GM23338 (cell line): ENCODE measurements around the gene WBP1. TPM values are rescaled to one million over a fixed set of nuclear protein-coding genes. Genes with fewer than 3 reads are reported as not detected.

Experiments used
- ATAC-seq: fragments of 200-7000 bp; cut with Tn5 transposase; 3 replicates; pipeline ENCODE4 v1.9.1; 2020
- DNase-seq: peaks from one replicate; pipeline ENCODE4 v3.0.0-alpha.2; 2015; ENCODE audit warnings: low spot score
- H2AFZ ChIP-seq: fragments of 200-600 bp; sonication (generic); 2 replicates; pipeline ENCODE4 v1.8.0; 2016; ENCODE audit warnings: antibody characterized with exemption, mild to moderate bottlenecking, moderate library complexity
- H3F3A ChIP-seq: fragments of 200-600 bp; sonication (generic); replicated peaks from 2 replicates; pipeline ENCODE4 v1.8.0; 2017; ENCODE audit warnings: antibody characterized with exemption, mixed run types, low read depth
- H3K27ac ChIP-seq: fragments of 200-600 bp; sonication (generic); 2 replicates; pipeline ENCODE4 v1.6.1; 2016; ENCODE audit warnings: low read depth
- H3K27me3 ChIP-seq: fragments of 200-600 bp; sonication (generic); 2 replicates; pipeline ENCODE4 v1.8.0; 2016; ENCODE audit warnings: mild to moderate bottlenecking, mixed run types, moderate library complexity; ENCODE audit not compliant: insufficient read depth
- H3K36me3 ChIP-seq: fragments of 200-600 bp; sonication (generic); 2 replicates; pipeline ENCODE4 v1.8.0; 2016; ENCODE audit warnings: mild to moderate bottlenecking; ENCODE audit not compliant: insufficient read depth
- H3K4me1 ChIP-seq: fragments of 200-600 bp; sonication (generic); 2 replicates; pipeline ENCODE4 v1.8.0; 2016; ENCODE audit warnings: mild to moderate bottlenecking, moderate library complexity; ENCODE audit not compliant: insufficient read depth
- H3K4me2 ChIP-seq: fragments of 200-600 bp; sonication (generic); 2 replicates; pipeline ENCODE4 v1.7.1; 2017; ENCODE audit warnings: mixed run types
- H3K4me3 ChIP-seq: fragments of 200-600 bp; sonication (generic); 2 replicates; pipeline ENCODE4 v1.6.1; 2016; ENCODE audit warnings: mixed run types
- H3K79me2 ChIP-seq: fragments of 200-600 bp; sonication (generic); replicated peaks from 2 replicates; pipeline ENCODE4 v1.8.0; 2017; ENCODE audit warnings: mild to moderate bottlenecking; ENCODE audit not compliant: insufficient read depth
- H3K9me2 ChIP-seq: fragments of 200-600 bp; sonication (generic); 2 replicates; pipeline ENCODE4 v1.8.0; 2017; ENCODE audit not compliant: insufficient read depth
- H4K20me1 ChIP-seq: fragments of 200-600 bp; sonication (generic); replicated peaks from 2 replicates; pipeline ENCODE4 v1.8.0; 2017; ENCODE audit warnings: mild to moderate bottlenecking; ENCODE audit not compliant: insufficient read depth
- H3K27ac Mint-ChIP-seq: 2 replicates; pipeline ENCODE4 v1.8.0; 2020; ENCODE audit warnings: inconsistent platforms, mild to moderate bottlenecking, moderate library complexity, mixed read lengths
- H3K27me3 Mint-ChIP-seq: 3 replicates; pipeline ENCODE4 v1.8.0; 2022; ENCODE audit warnings: low read depth, mild to moderate bottlenecking, moderate library complexity, mixed read lengths, inconsistent platforms; ENCODE audit not compliant: insufficient read depth, poor library complexity
- H3K36me3 Mint-ChIP-seq: 3 replicates; pipeline ENCODE4 v1.8.0; 2021; ENCODE audit warnings: low read depth, mild to moderate bottlenecking, inconsistent platforms, moderate library complexity, mixed read lengths
- H3K4me1 Mint-ChIP-seq: 3 replicates; pipeline ENCODE4 v1.8.0; 2020; ENCODE audit warnings: mild to moderate bottlenecking, inconsistent platforms, mixed read lengths
- H3K4me3 Mint-ChIP-seq: 3 replicates; pipeline ENCODE4 v1.8.0; 2021; ENCODE audit warnings: moderate library complexity, mild to moderate bottlenecking, inconsistent platforms, mixed read lengths
- H3K9me3 Mint-ChIP-seq: 3 replicates; pipeline ENCODE4 v1.8.0; 2020; ENCODE audit warnings: moderate library complexity, mild to moderate bottlenecking, inconsistent platforms, mixed read lengths
- CREB1 ChIP-seq: fragments of 250-450 bp; sonication (Bioruptor Pico); IDR thresholded peaks from 2 replicates; pipeline ENCODE4 v1.5.0; 2020; ENCODE audit warnings: low read depth, mild to moderate bottlenecking, moderate library complexity
- EZH2 ChIP-seq: fragments of 200-600 bp; sonication (generic); IDR thresholded peaks from one replicate; pipeline ENCODE4 v1.8.0; 2017; ENCODE audit warnings: antibody characterized with exemption, mild to moderate bottlenecking, low read depth; ENCODE audit not compliant: unreplicated experiment
- EZH2phosphoT487 ChIP-seq: fragments of 200-600 bp; sonication (generic); IDR thresholded peaks from one replicate; pipeline ENCODE4 v1.8.1; 2018; ENCODE audit warnings: antibody characterized with exemption; ENCODE audit not compliant: unreplicated experiment
- NANOG ChIP-seq: IDR thresholded peaks from 2 replicates; pipeline ENCODE4 v1.6.1; 2016; ENCODE audit warnings: antibody characterized with exemption, borderline replicate concordance
- POLR2AphosphoS5 ChIP-seq: IDR thresholded peaks from 2 replicates; pipeline ENCODE4 v1.6.1; 2016; ENCODE audit warnings: antibody characterized with exemption, low read depth
- STAT1 ChIP-seq: IDR thresholded peaks from one replicate; pipeline ENCODE4 v1.6.1; 2016; ENCODE audit warnings: antibody characterized with exemption; ENCODE audit not compliant: unreplicated experiment
- ZNF114 ChIP-seq: fragments of 250-450 bp; sonication (Bioruptor Pico); IDR thresholded peaks from 2 replicates; pipeline ENCODE4 v1.5.0; 2020; ENCODE audit warnings: mild to moderate bottlenecking, moderate library complexity
- ZNF331 ChIP-seq: fragments of 250-450 bp; sonication (Bioruptor Pico); IDR thresholded peaks from 2 replicates; pipeline ENCODE4 v1.5.0; 2020; ENCODE audit warnings: low read depth, mild to moderate bottlenecking, moderate library complexity
- polyA plus RNA-seq: library from polyadenylated mRNA; unstranded; fragments of >200 nt; fragmentation: Nextera tagmentation; extraction: Ambion mirVana; gene quantifications from 2 replicates; pipeline ENCODE4 v1.2.1, GENCODE V29; 2016
- total RNA-seq: library from RNA; depleted of rRNA; stranded (reverse); fragments of >200 nt; shearing (Covaris generic); gene quantifications from 2 replicates; pipeline ENCODE4 v1.2.3, GENCODE V29; 2014
- TF ChIP-seq, protein P1 (sequence below), 2 experiments: fragments of 200-600 bp in 1 of 2; sonication (generic) in 1 of 2; conservative IDR thresholded peaks; 2 replicates each; pipeline versions ENCODE4 v1.5.1 to v1.6.1; 2016 to 2017; ENCODE audit warnings: antibody characterized with exemption in 2 of 2, low read depth in 2 of 2, mild to moderate bottlenecking in 2 of 2, moderate library complexity in 1 of 2
- TF ChIP-seq, protein P2 (sequence below): fragments of 250-450 bp; sonication (Bioruptor Pico); IDR thresholded peaks from 2 replicates; pipeline ENCODE4 v1.5.0; 2020; ENCODE audit warnings: mild to moderate bottlenecking, moderate library complexity
- TF ChIP-seq, protein P3 (sequence below): IDR thresholded peaks from one replicate; pipeline ENCODE4 v1.6.1; 2018; ENCODE audit warnings: antibody characterized with exemption; ENCODE audit not compliant: unreplicated experiment
- TF ChIP-seq, protein P4 (sequence below): IDR thresholded peaks from 2 replicates; pipeline ENCODE4 v1.6.1; 2016; ENCODE audit warnings: antibody characterized with exemption

The WBP1 gene
- total and polyA plus RNA-seq, 2 experiments from 2014 or later, result 53.0 to 64.4 TPM

DNA sequence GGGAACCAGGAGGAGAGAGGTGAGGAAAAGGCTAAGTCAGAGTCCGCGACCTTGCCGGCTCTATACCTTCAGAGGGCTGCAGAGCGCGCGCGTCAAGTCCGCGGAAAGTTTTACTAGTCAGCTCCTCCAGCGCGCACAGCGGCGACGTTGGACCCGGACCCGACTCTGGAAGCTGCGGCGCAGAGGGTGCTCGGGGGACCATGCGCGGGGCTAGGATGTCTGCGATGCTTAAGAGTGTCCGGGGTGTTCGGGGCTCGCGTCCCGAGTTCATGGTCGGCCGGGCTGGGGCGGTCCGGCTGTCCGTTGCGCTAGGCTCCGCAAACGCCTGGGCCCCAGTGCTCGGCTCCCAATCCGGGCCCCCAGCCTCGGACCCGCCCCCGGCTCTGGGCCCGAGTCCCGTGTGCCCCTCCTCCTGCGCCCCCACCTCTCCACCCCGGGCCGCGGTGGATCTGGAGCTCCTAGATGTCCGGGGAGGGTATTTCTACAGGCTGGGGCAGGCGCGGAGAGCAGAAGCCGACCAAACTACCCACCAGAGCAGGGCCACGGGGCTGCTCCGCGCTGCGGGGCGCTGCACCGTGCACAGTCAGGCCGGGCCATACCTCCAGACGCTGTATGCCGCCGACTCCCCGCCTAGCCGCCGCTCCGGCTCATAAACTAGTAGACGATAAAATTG lies 41.2 kb downstream of the WBP1 start, which contains the start of gene LBX2:
Gene LBX2 (minus strand): TSS at position 337 of the 673 bp plus-strand sequence. CDS start 66 bp downstream, at position 271.
- peak within 1 kb of the TSS; percentile 69 for H3K4me3 ChIP-seq
- H3K9me2 ChIP-seq, result no peaks in the 10 kb centered on the region
- no peak within 1 kb of the TSS for H3K27ac ChIP-seq
- peaks cover 9% of the 10 kb centered on the region; the same call in 1 of the 2 replicates for H4K20me1 ChIP-seq
- H3K9me3 Mint-ChIP-seq, result no peaks in the 10 kb centered on the region
- H3K27me3 Mint-ChIP-seq, result peaks cover 93% of the 10 kb centered on the region
- ATAC-seq, result peak; percentile 7
- H3K36me3 Mint-ChIP-seq, result peaks cover 5% of the 10 kb centered on the region
- H3K4me1 Mint-ChIP-seq, result peaks cover 50% of the 10 kb centered on the region
- no peaks in the 10 kb centered on the region for H3K79me2 ChIP-seq
- TF ChIP-seq EZH2 (peak; percentile 62), EZH2phosphoT487 (peak; percentile 47), POLR2AphosphoS5 (no peak), STAT1 (no peak), CREB1 (CRISPR knock-in tag) (no peak), ZNF331 (CRISPR knock-in tag) (no peak), ZNF114 (CRISPR knock-in tag) (no peak), NANOG (no peak)
- TF ChIP-seq, protein P1, sequence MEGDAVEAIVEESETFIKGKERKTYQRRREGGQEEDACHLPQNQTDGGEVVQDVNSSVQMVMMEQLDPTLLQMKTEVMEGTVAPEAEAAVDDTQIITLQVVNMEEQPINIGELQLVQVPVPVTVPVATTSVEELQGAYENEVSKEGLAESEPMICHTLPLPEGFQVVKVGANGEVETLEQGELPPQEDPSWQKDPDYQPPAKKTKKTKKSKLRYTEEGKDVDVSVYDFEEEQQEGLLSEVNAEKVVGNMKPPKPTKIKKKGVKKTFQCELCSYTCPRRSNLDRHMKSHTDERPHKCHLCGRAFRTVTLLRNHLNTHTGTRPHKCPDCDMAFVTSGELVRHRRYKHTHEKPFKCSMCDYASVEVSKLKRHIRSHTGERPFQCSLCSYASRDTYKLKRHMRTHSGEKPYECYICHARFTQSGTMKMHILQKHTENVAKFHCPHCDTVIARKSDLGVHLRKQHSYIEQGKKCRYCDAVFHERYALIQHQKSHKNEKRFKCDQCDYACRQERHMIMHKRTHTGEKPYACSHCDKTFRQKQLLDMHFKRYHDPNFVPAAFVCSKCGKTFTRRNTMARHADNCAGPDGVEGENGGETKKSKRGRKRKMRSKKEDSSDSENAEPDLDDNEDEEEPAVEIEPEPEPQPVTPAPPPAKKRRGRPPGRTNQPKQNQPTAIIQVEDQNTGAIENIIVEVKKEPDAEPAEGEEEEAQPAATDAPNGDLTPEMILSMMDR (conservative IDR thresholded peaks at IDR 0.05; ENCODE audit: low read depth in 2 of 2), result no peak
- TF ChIP-seq, protein P2, sequence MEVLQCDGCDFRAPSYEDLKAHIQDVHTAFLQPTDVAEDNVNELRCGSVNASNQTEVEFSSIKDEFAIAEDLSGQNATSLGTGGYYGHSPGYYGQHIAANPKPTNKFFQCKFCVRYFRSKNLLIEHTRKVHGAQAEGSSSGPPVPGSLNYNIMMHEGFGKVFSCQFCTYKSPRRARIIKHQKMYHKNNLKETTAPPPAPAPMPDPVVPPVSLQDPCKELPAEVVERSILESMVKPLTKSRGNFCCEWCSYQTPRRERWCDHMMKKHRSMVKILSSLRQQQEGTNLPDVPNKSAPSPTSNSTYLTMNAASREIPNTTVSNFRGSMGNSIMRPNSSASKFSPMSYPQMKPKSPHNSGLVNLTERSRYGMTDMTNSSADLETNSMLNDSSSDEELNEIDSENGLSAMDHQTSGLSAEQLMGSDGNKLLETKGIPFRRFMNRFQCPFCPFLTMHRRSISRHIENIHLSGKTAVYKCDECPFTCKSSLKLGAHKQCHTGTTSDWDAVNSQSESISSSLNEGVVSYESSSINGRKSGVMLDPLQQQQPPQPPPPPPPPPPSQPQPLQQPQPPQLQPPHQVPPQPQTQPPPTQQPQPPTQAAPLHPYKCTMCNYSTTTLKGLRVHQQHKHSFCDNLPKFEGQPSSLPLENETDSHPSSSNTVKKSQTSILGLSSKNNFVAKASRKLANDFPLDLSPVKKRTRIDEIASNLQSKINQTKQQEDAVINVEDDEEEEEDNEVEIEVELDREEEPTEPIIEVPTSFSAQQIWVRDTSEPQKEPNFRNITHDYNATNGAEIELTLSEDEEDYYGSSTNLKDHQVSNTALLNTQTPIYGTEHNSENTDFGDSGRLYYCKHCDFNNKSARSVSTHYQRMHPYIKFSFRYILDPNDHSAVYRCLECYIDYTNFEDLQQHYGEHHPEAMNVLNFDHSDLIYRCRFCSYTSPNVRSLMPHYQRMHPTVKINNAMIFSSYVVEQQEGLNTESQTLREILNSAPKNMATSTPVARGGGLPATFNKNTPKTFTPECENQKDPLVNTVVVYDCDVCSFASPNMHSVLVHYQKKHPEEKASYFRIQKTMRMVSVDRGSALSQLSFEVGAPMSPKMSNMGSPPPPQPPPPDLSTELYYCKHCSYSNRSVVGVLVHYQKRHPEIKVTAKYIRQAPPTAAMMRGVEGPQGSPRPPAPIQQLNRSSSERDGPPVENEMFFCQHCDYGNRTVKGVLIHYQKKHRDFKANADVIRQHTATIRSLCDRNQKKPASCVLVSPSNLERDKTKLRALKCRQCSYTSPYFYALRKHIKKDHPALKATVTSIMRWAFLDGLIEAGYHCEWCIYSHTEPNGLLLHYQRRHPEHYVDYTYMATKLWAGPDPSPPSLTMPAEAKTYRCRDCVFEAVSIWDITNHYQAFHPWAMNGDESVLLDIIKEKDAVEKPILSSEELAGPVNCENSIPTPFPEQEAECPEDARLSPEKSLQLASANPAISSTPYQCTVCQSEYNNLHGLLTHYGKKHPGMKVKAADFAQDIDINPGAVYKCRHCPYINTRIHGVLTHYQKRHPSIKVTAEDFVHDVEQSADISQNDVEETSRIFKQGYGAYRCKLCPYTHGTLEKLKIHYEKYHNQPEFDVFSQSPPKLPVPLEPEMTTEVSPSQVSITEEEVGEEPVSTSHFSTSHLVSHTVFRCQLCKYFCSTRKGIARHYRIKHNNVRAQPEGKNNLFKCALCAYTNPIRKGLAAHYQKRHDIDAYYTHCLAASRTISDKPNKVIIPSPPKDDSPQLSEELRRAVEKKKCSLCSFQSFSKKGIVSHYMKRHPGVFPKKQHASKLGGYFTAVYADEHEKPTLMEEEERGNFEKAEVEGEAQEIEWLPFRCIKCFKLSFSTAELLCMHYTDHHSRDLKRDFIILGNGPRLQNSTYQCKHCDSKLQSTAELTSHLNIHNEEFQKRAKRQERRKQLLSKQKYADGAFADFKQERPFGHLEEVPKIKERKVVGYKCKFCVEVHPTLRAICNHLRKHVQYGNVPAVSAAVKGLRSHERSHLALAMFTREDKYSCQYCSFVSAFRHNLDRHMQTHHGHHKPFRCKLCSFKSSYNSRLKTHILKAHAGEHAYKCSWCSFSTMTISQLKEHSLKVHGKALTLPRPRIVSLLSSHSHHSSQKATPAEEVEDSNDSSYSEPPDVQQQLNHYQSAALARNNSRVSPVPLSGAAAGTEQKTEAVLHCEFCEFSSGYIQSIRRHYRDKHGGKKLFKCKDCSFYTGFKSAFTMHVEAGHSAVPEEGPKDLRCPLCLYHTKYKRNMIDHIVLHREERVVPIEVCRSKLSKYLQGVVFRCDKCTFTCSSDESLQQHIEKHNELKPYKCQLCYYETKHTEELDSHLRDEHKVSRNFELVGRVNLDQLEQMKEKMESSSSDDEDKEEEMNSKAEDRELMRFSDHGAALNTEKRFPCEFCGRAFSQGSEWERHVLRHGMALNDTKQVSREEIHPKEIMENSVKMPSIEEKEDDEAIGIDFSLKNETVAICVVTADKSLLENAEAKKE (CRISPR knock-in tag), result no peak
- TF ChIP-seq, protein P3, sequence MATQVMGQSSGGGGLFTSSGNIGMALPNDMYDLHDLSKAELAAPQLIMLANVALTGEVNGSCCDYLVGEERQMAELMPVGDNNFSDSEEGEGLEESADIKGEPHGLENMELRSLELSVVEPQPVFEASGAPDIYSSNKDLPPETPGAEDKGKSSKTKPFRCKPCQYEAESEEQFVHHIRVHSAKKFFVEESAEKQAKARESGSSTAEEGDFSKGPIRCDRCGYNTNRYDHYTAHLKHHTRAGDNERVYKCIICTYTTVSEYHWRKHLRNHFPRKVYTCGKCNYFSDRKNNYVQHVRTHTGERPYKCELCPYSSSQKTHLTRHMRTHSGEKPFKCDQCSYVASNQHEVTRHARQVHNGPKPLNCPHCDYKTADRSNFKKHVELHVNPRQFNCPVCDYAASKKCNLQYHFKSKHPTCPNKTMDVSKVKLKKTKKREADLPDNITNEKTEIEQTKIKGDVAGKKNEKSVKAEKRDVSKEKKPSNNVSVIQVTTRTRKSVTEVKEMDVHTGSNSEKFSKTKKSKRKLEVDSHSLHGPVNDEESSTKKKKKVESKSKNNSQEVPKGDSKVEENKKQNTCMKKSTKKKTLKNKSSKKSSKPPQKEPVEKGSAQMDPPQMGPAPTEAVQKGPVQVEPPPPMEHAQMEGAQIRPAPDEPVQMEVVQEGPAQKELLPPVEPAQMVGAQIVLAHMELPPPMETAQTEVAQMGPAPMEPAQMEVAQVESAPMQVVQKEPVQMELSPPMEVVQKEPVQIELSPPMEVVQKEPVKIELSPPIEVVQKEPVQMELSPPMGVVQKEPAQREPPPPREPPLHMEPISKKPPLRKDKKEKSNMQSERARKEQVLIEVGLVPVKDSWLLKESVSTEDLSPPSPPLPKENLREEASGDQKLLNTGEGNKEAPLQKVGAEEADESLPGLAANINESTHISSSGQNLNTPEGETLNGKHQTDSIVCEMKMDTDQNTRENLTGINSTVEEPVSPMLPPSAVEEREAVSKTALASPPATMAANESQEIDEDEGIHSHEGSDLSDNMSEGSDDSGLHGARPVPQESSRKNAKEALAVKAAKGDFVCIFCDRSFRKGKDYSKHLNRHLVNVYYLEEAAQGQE, result no peak
- TF ChIP-seq, protein P4, sequence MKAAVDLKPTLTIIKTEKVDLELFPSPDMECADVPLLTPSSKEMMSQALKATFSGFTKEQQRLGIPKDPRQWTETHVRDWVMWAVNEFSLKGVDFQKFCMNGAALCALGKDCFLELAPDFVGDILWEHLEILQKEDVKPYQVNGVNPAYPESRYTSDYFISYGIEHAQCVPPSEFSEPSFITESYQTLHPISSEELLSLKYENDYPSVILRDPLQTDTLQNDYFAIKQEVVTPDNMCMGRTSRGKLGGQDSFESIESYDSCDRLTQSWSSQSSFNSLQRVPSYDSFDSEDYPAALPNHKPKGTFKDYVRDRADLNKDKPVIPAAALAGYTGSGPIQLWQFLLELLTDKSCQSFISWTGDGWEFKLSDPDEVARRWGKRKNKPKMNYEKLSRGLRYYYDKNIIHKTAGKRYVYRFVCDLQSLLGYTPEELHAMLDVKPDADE, result no peak
- peaks cover 49% of the 10 kb centered on the region for H3K4me1 ChIP-seq
- no peak within 1 kb of the TSS for H3K27ac Mint-ChIP-seq
- H3K4me2 ChIP-seq, result peak within 1 kb of the TSS; percentile 95
- peak within 1 kb of the TSS; percentile 98 for H2AFZ ChIP-seq
- DNase-seq, result peak; percentile 57
- peaks cover 42% of the 10 kb centered on the region for H3F3A ChIP-seq
- H3K27me3 ChIP-seq, result peaks cover 100% of the 10 kb centered on the region
- H3K36me3 ChIP-seq, result no peaks in the 10 kb centered on the region
- peak within 1 kb of the TSS; percentile 77 for H3K4me3 Mint-ChIP-seq
